OCI-LY3 (cell line): ENCODE results near the gene STMN1.

Experiments used
- CTCF ChIP-seq: fragments of 200-600, 300-600 bp; sonication (generic); IDR thresholded peaks from 2 replicates; pipeline ENCODE4 v1.5.1; 2014; ENCODE audit warnings: antibody characterized with exemption, low read length, low read depth
- EZH2phosphoT487 ChIP-seq: fragments of 200-600 bp; shearing (Covaris generic); IDR thresholded peaks from 2 replicates; pipeline ENCODE4 v1.6.1; 2018; ENCODE audit warnings: antibody characterized with exemption, mixed run types, low read depth

DNA sequence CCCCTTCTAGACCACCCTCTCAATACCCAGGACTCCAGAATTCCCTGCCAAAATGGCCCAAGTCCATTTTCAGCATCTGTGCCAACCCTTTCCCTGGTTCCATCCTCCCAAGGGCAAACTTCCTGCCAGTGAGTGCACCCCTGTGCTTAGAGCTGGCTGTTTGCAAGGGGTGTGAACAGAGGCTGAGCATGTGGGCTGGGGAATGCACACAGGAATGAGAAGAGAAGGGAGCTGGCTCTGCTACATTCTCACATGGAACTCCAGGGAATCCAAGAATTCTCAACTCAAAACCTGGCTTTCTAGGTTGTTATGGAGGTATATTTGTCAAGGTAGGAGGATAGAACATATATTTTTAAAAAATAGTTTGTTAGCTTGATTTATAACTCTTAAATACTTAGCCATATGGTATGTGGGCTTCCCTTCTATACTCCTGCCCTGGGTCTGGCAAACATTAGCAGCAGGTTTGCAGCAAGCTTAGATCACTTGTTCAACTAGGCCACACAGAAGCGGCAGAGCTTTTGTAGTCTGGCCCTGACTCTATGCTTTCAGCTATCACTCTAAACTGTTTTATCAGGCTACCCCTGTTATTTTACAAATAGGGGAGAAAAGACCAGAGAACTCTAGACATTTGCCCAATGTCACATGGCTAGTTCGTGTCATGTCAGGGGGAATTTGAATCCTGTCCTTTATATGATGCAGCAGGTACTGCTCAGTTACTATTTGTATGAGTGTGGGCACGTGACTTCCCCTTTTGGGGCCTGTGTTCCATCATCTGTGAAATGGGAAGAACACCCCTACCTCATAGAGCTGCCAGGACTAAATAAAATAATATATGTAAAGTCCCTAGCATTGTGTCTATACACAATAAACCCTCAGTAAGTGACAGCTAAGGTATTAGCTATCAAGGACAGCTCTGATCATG lies 8.1 kb upstream of the STMN1 start:
- no peak for TF ChIP-seq CTCF
- TF ChIP-seq EZH2phosphoT487 = no peak
